ENCODE measurements around the gene NLRC5. TPM values are rescaled to one million over a fixed set of nuclear protein-coding genes. Genes with fewer than 3 reads are reported as not detected.

The NLRC5 gene
- total and polyA plus RNA-seq, 9 of the 15 experiments (the other 6 are each of a cell fraction or from before 2014, with no cell fraction given) = 0.59 to 0.71 TPM; not detected in 7

- TF ChIP-seq ZNF75A (CRISPR knock-in tag; IDR thresholded peaks at IDR 0.05) = 0 out of 2 replicates have a peak, but pooled peaks have one; percentile 26
- TF ChIP-seq ZNF354B (CRISPR knock-in tag; IDR thresholded peaks at IDR 0.05) = peak; percentile 56; the same call in 1 of the 2 replicates
- peak; percentile 66; the same call in 1 of the 2 replicates for TF ChIP-seq HBP1 (CRISPR knock-in tag; IDR thresholded peaks at IDR 0.05)
- TF ChIP-seq VEZF1 (CRISPR knock-in tag; IDR thresholded peaks at IDR 0.05) = peak; percentile 26; the same call in 1 of the 2 replicates
- peak; percentile 86 for TF ChIP-seq BACH1 (tag; IDR thresholded peaks at IDR 0.05)
- peak; percentile 74; the same call in 1 of the 2 replicates for TF ChIP-seq CUX1 (CRISPR knock-in tag; IDR thresholded peaks at IDR 0.05)
- TF ChIP-seq ZNF79 (CRISPR knock-in tag; IDR thresholded peaks at IDR 0.05; ENCODE audit: low read depth) = peak; percentile 83
- peak; percentile 74 for TF ChIP-seq ETV1 (tag; conservative IDR thresholded peaks at IDR 0.05; ENCODE audit: low read depth)
- 0 out of 2 replicates have a peak, but pooled peaks have one; percentile 71 for TF ChIP-seq FOXO4 (CRISPR knock-in tag; IDR thresholded peaks at IDR 0.05)
- peak; percentile 44; the same call in 1 of the 2 replicates for TF ChIP-seq ZBTB12 (CRISPR knock-in tag; IDR thresholded peaks at IDR 0.05)
- peak; percentile 71; the same call in 1 of the 2 replicates for TF ChIP-seq ZNF57 (CRISPR knock-in tag; IDR thresholded peaks at IDR 0.05)
- peak; percentile 94 for TF ChIP-seq ZNF197 (CRISPR knock-in tag; IDR thresholded peaks at IDR 0.05; ENCODE audit: low read depth)
- peak in 1 of 3 experiments; percentile 65 for TF ChIP-seq YY1 (IDR thresholded peaks at IDR 0.05; ENCODE audit: borderline replicate concordance in 1 of 3, control insufficient read depth in 1 of 3, extremely low read depth in 1 of 3, insufficient read depth in 3 of 3, insufficient read length in 1 of 3, insufficient replicate concordance in 2 of 3, low read depth in 1 of 3, low read length in 2 of 3)
These were observed 120.1 kb downstream of the NLRC5 start (continued) for GRCh38 chr16:57109259-57110105.
